Aorta (tissue), 5 donors: ENCODE data around the gene GPC5. TPM values are rescaled to one million over a fixed set of nuclear protein-coding genes. Genes with fewer than 3 reads are reported as not detected.

ENCODE experiments used
- ATAC-seq: fragments of 200-7000 bp; cut with Tn5 transposase; one replicate; pipeline ENCODE4 v1.9.1; 2022; ENCODE audit warnings: moderate library complexity; ENCODE audit not compliant: low FRiP score
- DNase-seq, 2 donors: peaks; one replicate each; pipeline ENCODE4 v3.0.0-alpha.2; 2020
- H3K27ac ChIP-seq, 2 donors: one replicate each; pipeline ENCODE4 v1.5.1; 2013; ENCODE audit warnings: low read length in 2 of 2, mild to moderate bottlenecking in 2 of 2, moderate library complexity in 2 of 2, control low read depth in 1 of 2, inconsistent platforms in 1 of 2, low read depth in 1 of 2
- H3K27me3 ChIP-seq, 2 donors: one replicate each; pipeline ENCODE4 v1.6.1; 2013; ENCODE audit warnings: control low read depth in 1 of 2, low read length in 1 of 2, mild to moderate bottlenecking in 1 of 2, moderate library complexity in 1 of 2; ENCODE audit not compliant: insufficient read depth in 2 of 2, control insufficient read depth in 1 of 2
- H3K36me3 ChIP-seq, 2 donors: one replicate each; pipeline ENCODE4 v1.6.1; 2013; ENCODE audit warnings: control low read depth in 1 of 2, low read length in 1 of 2, mild to moderate bottlenecking in 1 of 2; ENCODE audit not compliant: insufficient read depth in 2 of 2, control insufficient read depth in 1 of 2
- H3K4me1 ChIP-seq, 2 donors: one replicate each; pipeline ENCODE4 v1.6.1; 2013; ENCODE audit warnings: low read length in 2 of 2, control low read depth in 1 of 2, mild to moderate bottlenecking in 1 of 2, moderate library complexity in 1 of 2; ENCODE audit not compliant: insufficient read depth in 2 of 2, control insufficient read depth in 1 of 2
- H3K4me3 ChIP-seq, 2 donors: one replicate each; pipeline ENCODE4 v1.5.1; 2013; ENCODE audit warnings: low read length in 2 of 2, control low read depth in 1 of 2, mild to moderate bottlenecking in 1 of 2
- H3K9me3 ChIP-seq: one replicate; pipeline ENCODE4 v1.6.1; 2013; ENCODE audit warnings: mild to moderate bottlenecking, low read length; ENCODE audit not compliant: control insufficient read depth
- WGBS, 2 donors: extraction: QIAGEN DNeasy Blood & Tissue Kit; methylation state at CpG; one replicate each; pipeline ENCODE4 v1.1.7; 2013; 5-methylcytosine and 5-hydroxymethylcytosine counted together
- intact Hi-C, 2 donors: fragments of 100-400 bp; cut with DNase I; formaldehyde crosslinking; loops; one replicate each; pipeline versions ENCODE4 v1.14.2 to v1.15.0; 2022
- polyA plus RNA-seq, 2 donors: library from polyadenylated mRNA; stranded (reverse); fragments of 200-250 nt; gene quantifications; one replicate each; pipeline ENCODE4 v1.2.3, GENCODE V29; 2013
- total RNA-seq, 2 donors: library from RNA; stranded (reverse); fragmentation: NEBNext Ultra II Directional; extraction: Animal tissue kit (Norgen Biotek cat#: 25700); gene quantifications; one replicate each; pipeline ENCODE4 v1.2.1, GENCODE V29; 2021
- donor health status: healthy with polysubstance abuse.
- donor health status: Bipolar disorder and iron deficiency.
- donor health status: DM: no; HTN: no; CAD: no.
- donor health status: DM: no; HTN: no; CAD: no.
- donor health status: DM: yes; HTN: yes; CAD: no.

The GPC5 gene
- total and polyA plus RNA-seq, 4 donors: 0.97 to 1.5 TPM; not detected in 2

- 49 to 63% methylated on average over 3 of the region's 3 CpGs for WGBS, 2 donors
- no peak for DNase-seq
- H3K27ac ChIP-seq: no peak overlapping the region
- intact Hi-C loops: no loop called here
- ATAC-seq: no peak
- no peaks in the 10 kb centered on the region for H3K27me3 ChIP-seq
- H3K4me1 ChIP-seq: no peaks in the 10 kb centered on the region
- H3K4me3 ChIP-seq: no peak overlapping the region
- H3K36me3 ChIP-seq: no peaks in the 10 kb centered on the region
- H3K9me3 ChIP-seq: no peaks in the 10 kb centered on the region
These were observed 1035.0 kb downstream of the GPC5 start for GRCh38 chr13:92433386-92433785.

DNA sequence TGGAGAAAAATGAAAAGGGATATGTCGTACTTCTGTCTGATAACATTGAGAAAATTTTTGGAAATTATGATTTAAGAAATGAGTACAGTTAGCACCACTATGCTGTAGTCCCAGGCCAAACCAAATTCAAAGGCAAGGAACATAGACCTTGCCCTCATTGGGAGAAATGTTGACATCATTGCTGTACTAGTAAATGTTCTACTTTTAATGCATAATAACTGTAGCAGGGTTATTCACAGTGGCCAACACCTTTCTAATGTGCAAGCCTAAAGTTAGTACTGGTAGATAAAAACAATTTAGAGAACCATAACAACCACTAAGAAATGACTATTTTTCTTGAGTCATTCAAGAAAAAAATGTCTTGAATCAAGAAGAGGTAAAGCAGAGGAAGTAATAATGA is 1035.5 kb downstream of the GPC5 start:
- intact Hi-C loops: no loop called here
- H3K27me3 ChIP-seq: no peaks in the 10 kb centered on the region
- H3K4me3 ChIP-seq: no peak overlapping the region
- no peak overlapping the region for H3K27ac ChIP-seq
- DNase-seq (no peak), ATAC-seq (no peak)
- WGBS, 2 donors: 84 to 94% methylated on average over 1 of the region's 1 CpG
- H3K9me3 ChIP-seq: no peaks in the 10 kb centered on the region
- H3K4me1 ChIP-seq: no peaks in the 10 kb centered on the region
- H3K36me3 ChIP-seq: no peaks in the 10 kb centered on the region

GRCh38 chr13:92436924-92437323 is 1038.5 kb downstream of the GPC5 start:
- intact Hi-C loops: no loop called here
- no peak overlapping the region for H3K27ac ChIP-seq
- DNase-seq (no peak), ATAC-seq (no peak)
- H3K4me3 ChIP-seq: no peak overlapping the region
- H3K36me3 ChIP-seq: no peaks in the 10 kb centered on the region
- no peaks in the 10 kb centered on the region for H3K27me3 ChIP-seq
- H3K4me1 ChIP-seq: no peaks in the 10 kb centered on the region
- H3K9me3 ChIP-seq: no peaks in the 10 kb centered on the region
- 59 to 74% methylated on average over 2 of the region's 2 CpGs for WGBS, 2 donors

- Histone ChIP-seq H3K27ac (no peak overlapping the region), H3K9me3 (no peaks in the 10 kb centered on the region), H3K4me3 (no peak overlapping the region), H3K27me3 (no peaks in the 10 kb centered on the region), H3K4me1 (no peaks in the 10 kb centered on the region), H3K36me3 (no peaks in the 10 kb centered on the region)
- no peak for DNase-seq
- intact Hi-C loops: no loop called here
- WGBS, 2 donors: 75 to 77% methylated on average over 1 of the region's 1 CpG
- ATAC-seq: no peak
These were observed 1045.8 kb downstream of the GPC5 start for GRCh38 chr13:92444244-92444643.

- 51 to 60% methylated on average over 1 of the region's 1 CpG for WGBS, 2 donors
- DNase-seq (no peak), ATAC-seq (no peak)
- Histone ChIP-seq H3K4me1 (no peaks in the 10 kb centered on the region), H3K27me3 (no peaks in the 10 kb centered on the region), H3K9me3 (no peaks in the 10 kb centered on the region), H3K4me3 (no peak overlapping the region), H3K27ac (no peak overlapping the region), H3K36me3 (no peaks in the 10 kb centered on the region)
- intact Hi-C loops: no loop called here
These were observed 1052.6 kb downstream of the GPC5 start for GRCh38 chr13:92451060-92451459.

DNA sequence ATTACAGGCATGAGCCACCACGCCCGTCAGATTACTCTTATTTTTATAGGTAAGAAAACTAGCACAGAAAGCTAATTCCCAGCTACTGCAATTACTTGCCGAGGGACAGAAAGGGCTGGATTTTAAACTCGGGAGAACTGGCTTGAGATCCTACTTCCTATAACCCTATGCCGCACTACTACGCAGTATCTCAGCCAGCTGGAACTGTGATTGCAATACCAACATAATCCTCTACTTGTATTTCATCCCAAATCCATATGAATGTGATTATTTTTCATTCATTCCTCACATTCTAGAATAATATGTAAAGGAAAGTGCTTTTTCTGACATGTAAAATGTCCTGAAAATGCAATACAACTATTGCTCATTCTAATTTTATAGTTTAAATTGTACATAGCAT is 1054.4 kb downstream of the GPC5 start:
- 87 to 93% methylated on average over 6 of the region's 6 CpGs for WGBS, 2 donors
- ATAC-seq: no peak
- intact Hi-C loops: no loop called here

GRCh38 chr13:92459306-92459705 is 1060.9 kb downstream of the GPC5 start:
- H3K9me3 ChIP-seq: no peaks in the 10 kb centered on the region
- 57 to 76% methylated on average over 4 of the region's 4 CpGs for WGBS, 2 donors
- intact Hi-C loops: no loop called here
- no peak overlapping the region for H3K4me3 ChIP-seq
- H3K4me1 ChIP-seq: no peaks in the 10 kb centered on the region
- no peaks in the 10 kb centered on the region for H3K27me3 ChIP-seq
- no peak overlapping the region for H3K27ac ChIP-seq
- no peaks in the 10 kb centered on the region for H3K36me3 ChIP-seq
- ATAC-seq (no peak), DNase-seq (no peak)

More for the DNA sequence above, 1054.4 kb downstream of the GPC5 start:
- DNase-seq: no peak
- H3K27me3 ChIP-seq: no peaks in the 10 kb centered on the region
- no peaks in the 10 kb centered on the region for H3K9me3 ChIP-seq
- H3K4me3 ChIP-seq: no peak overlapping the region
- H3K36me3 ChIP-seq: no peaks in the 10 kb centered on the region
- no peaks in the 10 kb centered on the region for H3K4me1 ChIP-seq
- no peak overlapping the region for H3K27ac ChIP-seq

DNA sequence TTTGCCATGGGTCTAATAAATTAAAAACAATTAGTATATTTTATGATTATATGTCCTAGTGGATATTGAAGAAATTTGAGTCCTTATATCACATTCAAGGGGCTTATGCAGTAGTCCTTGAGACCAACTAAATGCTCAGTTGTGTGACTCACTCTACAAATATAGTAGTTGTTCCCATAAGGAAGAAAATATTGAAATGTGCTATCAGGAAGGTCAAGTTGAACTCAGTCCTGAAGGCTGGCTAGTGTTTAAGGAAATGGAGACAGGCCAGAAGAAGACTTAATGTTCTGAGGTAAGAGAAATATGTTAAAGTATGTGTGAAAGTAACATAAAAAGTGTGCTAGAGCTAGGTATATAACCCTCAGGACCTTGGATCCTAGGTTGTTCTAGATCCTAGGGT is 1062.1 kb downstream of the GPC5 start:
- no peak overlapping the region for H3K4me3 ChIP-seq
- intact Hi-C loops: no loop called here
- ATAC-seq: no peak

GRCh38 chr13:92461402-92461801 is 1063.0 kb downstream of the GPC5 start:
- 83 to 87% methylated on average over 3 of the region's 3 CpGs for WGBS, 2 donors
- Histone ChIP-seq H3K36me3 (no peaks in the 10 kb centered on the region), H3K27ac (no peak overlapping the region), H3K4me3 (no peak overlapping the region), H3K27me3 (no peaks in the 10 kb centered on the region), H3K9me3 (no peaks in the 10 kb centered on the region), H3K4me1 (no peaks in the 10 kb centered on the region)
- no peak for DNase-seq
- intact Hi-C loops: no loop called here
- ATAC-seq: no peak

More for the DNA sequence above, 1062.1 kb downstream of the GPC5 start:
- DNase-seq: no peak
- Histone ChIP-seq H3K27ac (no peak overlapping the region), H3K4me1 (no peaks in the 10 kb centered on the region), H3K27me3 (no peaks in the 10 kb centered on the region), H3K9me3 (no peaks in the 10 kb centered on the region), H3K36me3 (no peaks in the 10 kb centered on the region)
